ENCODE results near the gene YWHAQ.

DNA sequence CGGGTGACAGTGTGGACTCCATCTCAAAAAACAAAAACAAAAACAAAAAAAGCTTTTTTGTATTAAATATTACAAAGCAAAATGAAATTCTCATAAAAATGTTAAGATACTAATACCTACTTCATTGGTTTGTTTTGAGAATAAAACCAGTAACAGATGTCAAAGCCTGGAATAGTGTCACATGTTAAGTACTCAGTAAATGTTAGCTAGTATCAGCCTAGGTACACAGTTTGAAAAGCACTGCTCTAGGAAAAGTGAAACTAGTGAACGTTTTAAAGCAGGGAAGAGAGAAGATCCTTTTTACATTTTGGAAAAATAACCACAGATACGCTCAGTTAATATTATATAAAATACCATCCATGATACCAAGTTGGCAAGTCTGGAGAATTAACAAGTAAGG lies 38.1 kb downstream of the YWHAQ start:
- TF ChIP-seq EZH2 (IDR thresholded peaks at IDR 0.05; ENCODE audit: borderline replicate concordance, insufficient read depth, low read depth, low read length, poor library complexity, severe bottlenecking), result no peak
- TF ChIP-seq, protein P1, sequence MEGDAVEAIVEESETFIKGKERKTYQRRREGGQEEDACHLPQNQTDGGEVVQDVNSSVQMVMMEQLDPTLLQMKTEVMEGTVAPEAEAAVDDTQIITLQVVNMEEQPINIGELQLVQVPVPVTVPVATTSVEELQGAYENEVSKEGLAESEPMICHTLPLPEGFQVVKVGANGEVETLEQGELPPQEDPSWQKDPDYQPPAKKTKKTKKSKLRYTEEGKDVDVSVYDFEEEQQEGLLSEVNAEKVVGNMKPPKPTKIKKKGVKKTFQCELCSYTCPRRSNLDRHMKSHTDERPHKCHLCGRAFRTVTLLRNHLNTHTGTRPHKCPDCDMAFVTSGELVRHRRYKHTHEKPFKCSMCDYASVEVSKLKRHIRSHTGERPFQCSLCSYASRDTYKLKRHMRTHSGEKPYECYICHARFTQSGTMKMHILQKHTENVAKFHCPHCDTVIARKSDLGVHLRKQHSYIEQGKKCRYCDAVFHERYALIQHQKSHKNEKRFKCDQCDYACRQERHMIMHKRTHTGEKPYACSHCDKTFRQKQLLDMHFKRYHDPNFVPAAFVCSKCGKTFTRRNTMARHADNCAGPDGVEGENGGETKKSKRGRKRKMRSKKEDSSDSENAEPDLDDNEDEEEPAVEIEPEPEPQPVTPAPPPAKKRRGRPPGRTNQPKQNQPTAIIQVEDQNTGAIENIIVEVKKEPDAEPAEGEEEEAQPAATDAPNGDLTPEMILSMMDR (IDR thresholded peaks at IDR 0.05), result no peak

All from B cell (primary cell).